Esophagus squamous epithelium (tissue), 4 donors: ENCODE measurements around the gene BACH2.

Experiments
- POLR2A ChIP-seq, 4 donors: fragments of 450-650 bp; IDR thresholded peaks; one replicate each; pipeline ENCODE4 v1.6.1; 2017; ENCODE audit warnings: antibody characterized with exemption in 4 of 4, mild to moderate bottlenecking in 4 of 4, moderate library complexity in 3 of 4
- TF ChIP-seq, protein P1 (sequence below), 6 experiments: fragments of 450-650 bp in 4 of 6; fragments of 200-600 bp in 2 of 6; sonication (generic) in 2 of 6; IDR thresholded peaks; one replicate each; pipeline ENCODE4 v1.5.1; 2016 to 2019; ENCODE audit warnings: antibody characterized with exemption in 6 of 6, mild to moderate bottlenecking in 4 of 6, moderate library complexity in 4 of 6

DNA sequence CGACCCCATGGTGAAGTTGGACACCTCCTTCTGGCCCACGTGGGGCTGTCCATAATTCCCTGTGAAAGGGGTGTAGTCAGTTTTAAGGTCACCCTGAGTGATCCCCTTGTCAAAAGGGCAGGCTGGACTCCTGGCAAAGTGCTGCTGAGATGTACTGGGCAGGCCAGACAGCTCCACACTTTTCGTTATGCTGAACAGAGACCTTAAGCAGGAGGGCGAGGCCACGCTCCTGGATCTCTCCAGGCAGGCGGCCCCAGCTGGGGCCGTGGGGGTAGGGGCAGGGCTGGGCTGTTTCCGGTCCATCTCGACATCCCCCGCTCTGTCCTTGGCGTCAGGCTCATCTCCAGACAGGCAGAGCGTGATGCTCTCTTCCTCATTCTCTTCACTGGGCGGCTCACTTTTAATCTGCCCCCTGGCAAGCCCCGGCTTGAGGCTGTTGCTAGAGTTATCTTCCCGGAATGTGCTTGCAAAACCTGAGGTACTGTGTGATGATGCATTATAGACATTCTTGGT is 345.7 kb downstream of the BACH2 start:
- TF ChIP-seq, protein P1, sequence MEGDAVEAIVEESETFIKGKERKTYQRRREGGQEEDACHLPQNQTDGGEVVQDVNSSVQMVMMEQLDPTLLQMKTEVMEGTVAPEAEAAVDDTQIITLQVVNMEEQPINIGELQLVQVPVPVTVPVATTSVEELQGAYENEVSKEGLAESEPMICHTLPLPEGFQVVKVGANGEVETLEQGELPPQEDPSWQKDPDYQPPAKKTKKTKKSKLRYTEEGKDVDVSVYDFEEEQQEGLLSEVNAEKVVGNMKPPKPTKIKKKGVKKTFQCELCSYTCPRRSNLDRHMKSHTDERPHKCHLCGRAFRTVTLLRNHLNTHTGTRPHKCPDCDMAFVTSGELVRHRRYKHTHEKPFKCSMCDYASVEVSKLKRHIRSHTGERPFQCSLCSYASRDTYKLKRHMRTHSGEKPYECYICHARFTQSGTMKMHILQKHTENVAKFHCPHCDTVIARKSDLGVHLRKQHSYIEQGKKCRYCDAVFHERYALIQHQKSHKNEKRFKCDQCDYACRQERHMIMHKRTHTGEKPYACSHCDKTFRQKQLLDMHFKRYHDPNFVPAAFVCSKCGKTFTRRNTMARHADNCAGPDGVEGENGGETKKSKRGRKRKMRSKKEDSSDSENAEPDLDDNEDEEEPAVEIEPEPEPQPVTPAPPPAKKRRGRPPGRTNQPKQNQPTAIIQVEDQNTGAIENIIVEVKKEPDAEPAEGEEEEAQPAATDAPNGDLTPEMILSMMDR (IDR thresholded peaks at IDR 0.05), result no peak
- no peak for TF ChIP-seq POLR2A (IDR thresholded peaks at IDR 0.05)
